ENCODE results near the gene BRIP1. TPM values are rescaled to one million over a fixed set of nuclear protein-coding genes. Genes with fewer than 3 reads are reported as not detected.
"Not testable (repeated sequence)": the region's sequence is repeated elsewhere in the genome, so short reads cannot be mapped to it uniquely, and the experiment has no call there.

The BRIP1 gene
- total RNA-seq, 1 donor from 2014 or later, result 5.2 TPM

- no peak overlapping the region for H3K4me3 ChIP-seq (ENCODE audit: low read depth, low read length)
- no peaks in the 10 kb centered on the region for H3K36me3 ChIP-seq (ENCODE audit: control insufficient read depth, insufficient read depth, low read length)
- no peaks in the 10 kb centered on the region for H3K27me3 ChIP-seq (ENCODE audit: control insufficient read depth, insufficient read depth, low read length)
- TF ChIP-seq, protein P1, sequence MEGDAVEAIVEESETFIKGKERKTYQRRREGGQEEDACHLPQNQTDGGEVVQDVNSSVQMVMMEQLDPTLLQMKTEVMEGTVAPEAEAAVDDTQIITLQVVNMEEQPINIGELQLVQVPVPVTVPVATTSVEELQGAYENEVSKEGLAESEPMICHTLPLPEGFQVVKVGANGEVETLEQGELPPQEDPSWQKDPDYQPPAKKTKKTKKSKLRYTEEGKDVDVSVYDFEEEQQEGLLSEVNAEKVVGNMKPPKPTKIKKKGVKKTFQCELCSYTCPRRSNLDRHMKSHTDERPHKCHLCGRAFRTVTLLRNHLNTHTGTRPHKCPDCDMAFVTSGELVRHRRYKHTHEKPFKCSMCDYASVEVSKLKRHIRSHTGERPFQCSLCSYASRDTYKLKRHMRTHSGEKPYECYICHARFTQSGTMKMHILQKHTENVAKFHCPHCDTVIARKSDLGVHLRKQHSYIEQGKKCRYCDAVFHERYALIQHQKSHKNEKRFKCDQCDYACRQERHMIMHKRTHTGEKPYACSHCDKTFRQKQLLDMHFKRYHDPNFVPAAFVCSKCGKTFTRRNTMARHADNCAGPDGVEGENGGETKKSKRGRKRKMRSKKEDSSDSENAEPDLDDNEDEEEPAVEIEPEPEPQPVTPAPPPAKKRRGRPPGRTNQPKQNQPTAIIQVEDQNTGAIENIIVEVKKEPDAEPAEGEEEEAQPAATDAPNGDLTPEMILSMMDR (IDR thresholded peaks at IDR 0.05; ENCODE audit: insufficient read depth, low read length, poor library complexity, severe bottlenecking), result no peak
- DNase-seq (ENCODE audit: low read depth), result no peak
These were observed 30.9 kb downstream of the BRIP1 start for GRCh38 chr17:61832463-61832862.

DNA sequence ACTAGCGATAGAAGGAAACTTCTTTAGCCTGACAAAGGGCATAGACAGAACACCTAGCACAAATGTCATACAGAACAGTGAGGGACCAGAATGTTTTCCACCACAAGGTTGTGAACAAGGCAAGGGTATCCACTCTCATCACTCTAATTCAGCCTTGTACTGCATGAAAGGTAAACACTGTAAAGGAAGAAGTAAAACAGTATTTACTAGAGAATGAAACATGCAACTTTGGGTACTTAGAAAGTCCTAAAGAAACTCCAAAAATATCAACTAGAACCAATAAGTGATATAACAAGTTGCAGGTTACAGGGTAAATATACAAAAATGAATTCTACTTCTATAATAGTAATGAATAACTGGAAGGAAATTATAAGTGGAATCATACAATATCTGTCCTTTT is 32.2 kb downstream of the BRIP1 start:
- DNase-seq (ENCODE audit: low read depth), result no peak
- no peak overlapping the region for H3K4me3 ChIP-seq (ENCODE audit: low read depth, low read length)
- no peaks in the 10 kb centered on the region for H3K27me3 ChIP-seq (ENCODE audit: control insufficient read depth, insufficient read depth, low read length)
- H3K36me3 ChIP-seq (ENCODE audit: control insufficient read depth, insufficient read depth, low read length), result no peaks in the 10 kb centered on the region
- TF ChIP-seq, protein P1 (IDR thresholded peaks at IDR 0.05; ENCODE audit: insufficient read depth, low read length, poor library complexity, severe bottlenecking), result no peak

GRCh38 chr17:61828694-61829093 is 34.6 kb downstream of the BRIP1 start:
- no peak overlapping the region for H3K4me3 ChIP-seq (ENCODE audit: low read depth, low read length)
- no peaks in the 10 kb centered on the region for H3K36me3 ChIP-seq (ENCODE audit: control insufficient read depth, insufficient read depth, low read length)
- DNase-seq (ENCODE audit: low read depth), result no peak
- no peaks in the 10 kb centered on the region for H3K27me3 ChIP-seq (ENCODE audit: control insufficient read depth, insufficient read depth, low read length)
- TF ChIP-seq, protein P1 (IDR thresholded peaks at IDR 0.05; ENCODE audit: insufficient read depth, low read length, poor library complexity, severe bottlenecking), result no peak

DNA sequence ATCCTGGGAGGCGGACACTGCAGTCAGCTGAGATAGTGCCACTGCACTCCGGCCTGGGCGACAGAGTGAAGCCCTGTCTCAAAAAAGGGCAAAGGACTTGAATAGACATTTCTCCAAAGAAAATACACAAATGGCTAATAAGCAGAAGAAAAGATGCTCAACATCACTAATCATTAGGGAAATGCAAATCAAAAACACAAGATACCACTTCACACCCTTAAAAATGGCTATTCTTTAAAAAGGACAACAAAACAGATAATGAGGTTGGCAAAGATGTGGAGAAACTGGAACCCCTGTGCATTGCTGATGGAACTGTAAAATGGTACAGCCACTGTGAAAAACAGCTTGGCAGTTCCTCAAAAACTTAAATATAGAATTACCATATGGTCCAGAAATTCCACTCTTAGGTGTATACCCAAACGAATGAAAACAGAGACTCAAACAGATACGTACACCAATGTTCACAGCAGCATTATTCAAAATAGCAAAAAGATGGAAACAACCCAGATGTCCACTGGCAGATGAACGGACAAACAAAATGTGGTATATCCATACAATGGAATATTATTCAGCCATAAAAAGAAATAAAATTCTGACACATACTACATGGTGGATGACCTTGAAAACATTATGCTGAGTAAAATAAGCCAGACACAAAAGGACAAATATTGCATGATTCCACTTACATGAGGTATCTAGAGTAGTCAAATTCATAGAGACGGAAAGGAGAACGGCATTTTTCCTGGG is 35.5 kb downstream of the BRIP1 start:
- Histone ChIP-seq H3K36me3 (ENCODE audit: control insufficient read depth, insufficient read depth, low read length) (no peaks in the 10 kb centered on the region), H3K27me3 (ENCODE audit: control insufficient read depth, insufficient read depth, low read length) (no peaks in the 10 kb centered on the region), H3K4me3 (ENCODE audit: low read depth, low read length) (no peak overlapping the region)
- no peak for DNase-seq (ENCODE audit: low read depth)
- TF ChIP-seq, protein P1 (IDR thresholded peaks at IDR 0.05; ENCODE audit: insufficient read depth, low read length, poor library complexity, severe bottlenecking), result no peak

DNA sequence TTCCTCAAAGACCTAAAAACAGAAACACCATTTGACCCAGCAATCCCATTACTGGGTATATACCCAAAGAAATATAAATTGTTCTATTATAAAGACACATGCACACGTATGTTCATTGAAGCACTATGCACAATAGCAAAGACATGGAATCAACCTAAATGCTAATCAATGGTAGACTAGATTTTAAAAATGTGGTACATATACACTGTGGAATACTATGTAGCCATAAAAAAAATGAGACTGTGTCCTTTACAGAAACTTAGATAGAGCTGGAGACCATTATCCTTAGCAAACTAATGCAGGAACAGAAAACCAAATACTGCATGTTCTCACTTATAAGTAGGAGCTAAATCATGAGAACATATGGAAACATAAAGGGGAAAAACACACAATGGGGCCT is 36.5 kb downstream of the BRIP1 start:
- H3K4me3 ChIP-seq (ENCODE audit: low read depth, low read length); DNase-seq (ENCODE audit: low read depth); H3K27me3 ChIP-seq (ENCODE audit: control insufficient read depth, insufficient read depth, low read length); H3K36me3 ChIP-seq (ENCODE audit: control insufficient read depth, insufficient read depth, low read length): not testable (repeated sequence)

DNA sequence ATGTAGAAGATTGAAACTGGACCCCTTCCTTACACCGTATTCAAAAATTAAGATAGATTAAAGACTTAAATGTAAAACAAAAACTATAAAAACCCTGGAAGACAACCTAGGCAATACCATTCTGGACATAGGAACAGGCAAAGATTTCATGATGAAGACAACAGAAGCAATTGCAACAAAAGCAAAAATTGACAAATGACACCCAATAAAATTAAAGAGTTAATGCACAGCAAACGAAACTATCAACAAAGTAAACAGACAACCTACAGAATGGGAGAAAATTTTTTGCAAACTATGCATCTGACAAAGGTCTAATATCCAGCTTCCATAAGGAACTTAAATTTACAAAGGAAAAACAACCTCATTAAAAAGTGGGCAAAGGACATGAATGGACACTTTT is 37.1 kb downstream of the BRIP1 start:
- DNase-seq (ENCODE audit: low read depth); H3K36me3 ChIP-seq (ENCODE audit: control insufficient read depth, insufficient read depth, low read length); H3K27me3 ChIP-seq (ENCODE audit: control insufficient read depth, insufficient read depth, low read length); H3K4me3 ChIP-seq (ENCODE audit: low read depth, low read length): not testable (repeated sequence)
